A549 treated with dexamethasone at 1 μM for 4 hours (cell line): ENCODE results near the gene DNAJC9. TPM values are rescaled to one million over a fixed set of nuclear protein-coding genes. Genes with fewer than 3 reads are reported as not detected.

Experiments used
- total RNA-seq: library from RNA; stranded (reverse); fragments of 200-300 nt; extraction: Qiagen RNA extraction; gene quantifications from 5 replicates; pipeline ENCODE4 v1.2.3, GENCODE V29; 2022

DNAJC9 gene, protein sequence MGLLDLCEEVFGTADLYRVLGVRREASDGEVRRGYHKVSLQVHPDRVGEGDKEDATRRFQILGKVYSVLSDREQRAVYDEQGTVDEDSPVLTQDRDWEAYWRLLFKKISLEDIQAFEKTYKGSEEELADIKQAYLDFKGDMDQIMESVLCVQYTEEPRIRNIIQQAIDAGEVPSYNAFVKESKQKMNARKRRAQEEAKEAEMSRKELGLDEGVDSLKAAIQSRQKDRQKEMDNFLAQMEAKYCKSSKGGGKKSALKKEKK
- total RNA-seq, result 45.4 to 50.9 TPM (median 46.3 TPM) in 5 replicates

DNA sequence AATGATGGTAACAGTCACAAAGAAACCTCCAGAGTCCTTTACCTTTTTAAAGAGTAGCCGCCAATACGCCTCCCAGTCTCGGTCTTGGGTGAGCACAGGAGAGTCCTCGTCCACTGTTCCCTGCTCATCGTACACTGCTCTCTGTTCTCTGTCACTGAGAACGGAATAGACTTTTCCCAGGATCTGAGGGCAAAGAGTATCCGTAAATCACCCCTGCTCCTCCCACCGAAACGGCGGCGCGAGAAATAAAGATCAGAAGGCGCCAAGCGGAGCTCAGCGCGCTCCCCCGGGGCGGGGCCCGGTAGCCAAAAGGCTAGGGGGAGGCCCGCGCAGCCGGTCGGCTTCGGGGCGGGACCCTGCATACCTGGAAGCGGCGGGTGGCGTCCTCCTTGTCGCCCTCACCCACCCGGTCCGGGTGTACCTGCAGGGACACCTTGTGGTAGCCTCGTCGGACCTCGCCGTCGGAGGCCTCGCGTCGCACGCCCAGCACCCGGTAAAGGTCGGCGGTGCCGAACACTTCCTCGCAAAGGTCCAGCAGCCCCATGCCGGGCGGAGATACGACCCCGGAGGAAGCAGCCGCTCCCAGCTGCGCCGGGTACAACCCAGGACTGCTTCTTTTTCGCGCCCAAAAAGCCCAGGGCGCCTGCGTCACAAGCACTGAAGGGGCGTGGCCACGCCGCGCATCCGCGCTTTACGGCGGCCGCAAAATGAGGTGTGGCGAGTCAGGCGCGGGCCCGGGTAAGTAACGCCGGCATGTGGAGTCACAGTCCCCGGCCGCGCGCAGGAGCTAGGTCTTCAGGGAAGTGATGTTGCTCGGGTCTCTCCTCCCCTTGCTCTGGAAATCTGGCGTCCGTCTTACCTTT, at the start of gene DNAJC9:
DNAJC9 (minus strand) TSS at position 610 of the 863 bp plus-strand sequence; CDS start at position 544, 66 bp downstream.

DNA sequence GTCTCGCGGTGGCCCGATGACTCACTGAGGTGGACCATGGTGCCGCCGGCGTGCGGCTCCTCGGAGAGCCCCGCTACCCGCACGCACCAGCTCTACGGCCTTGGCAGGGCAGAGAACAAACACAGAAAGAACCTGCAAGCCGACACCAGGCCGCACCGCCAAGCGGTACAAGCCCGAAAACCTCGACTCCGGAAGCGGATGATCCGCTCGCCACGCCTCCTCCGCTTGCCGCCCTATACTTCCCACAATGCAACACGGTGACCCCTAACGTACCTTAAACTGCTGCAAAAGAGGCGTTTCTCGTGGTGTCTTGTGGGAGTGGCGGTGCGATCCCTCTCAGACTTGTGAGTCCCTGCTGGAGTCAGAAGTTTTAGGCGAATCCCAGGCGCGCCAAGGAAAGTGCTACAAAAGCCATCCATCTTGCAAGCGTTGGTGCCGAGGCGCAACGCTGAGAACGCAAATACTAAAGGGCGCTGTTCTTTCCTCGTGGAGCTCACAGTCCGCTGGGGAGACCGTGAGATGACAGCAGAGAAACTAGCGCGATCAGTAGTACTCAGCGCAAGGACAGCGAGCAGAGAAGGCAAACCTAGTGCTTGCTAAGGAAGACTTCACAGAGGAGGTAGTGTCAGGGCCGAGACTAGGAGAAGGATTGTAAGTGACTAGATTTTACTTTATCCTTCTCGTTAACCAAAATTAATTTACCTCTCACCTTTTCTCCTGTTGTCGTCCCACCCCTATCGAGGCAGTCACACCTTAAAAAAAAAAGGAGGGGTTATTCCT, 5.6 kb upstream of the DNAJC9 start, which contains the start of gene MRPS16:
MRPS16 (minus strand) TSS at position 200 of the 780 bp plus-strand sequence; CDS start at position 38, 162 bp downstream.

Other genes starting within 250 kb of the DNAJC9 start
- 19.5 to 24.6 TPM (median 23.7 TPM) in 5 replicates for gene P4HA1, start 150.4 kb downstream of the DNAJC9 start, total RNA-seq
- gene NUDT13, start 136.8 kb downstream of the DNAJC9 start, total RNA-seq, result 2.4 to 3.7 TPM (median 2.7 TPM) in 5 replicates
- gene ECD, start 79.2 kb downstream of the DNAJC9 start, total RNA-seq, result 25.2 to 30.7 TPM (median 28.7 TPM) in 5 replicates
- 7.0 to 8.6 TPM (median 7.3 TPM) in 5 replicates for gene FAM149B1, start 79.1 kb downstream of the DNAJC9 start, total RNA-seq
- 131 to 163 TPM (median 160 TPM) in 5 replicates for gene MRPS16, start 5.4 kb upstream of the DNAJC9 start, total RNA-seq
- 0.08 to 0.20 TPM (median 0.14 TPM) in 5 replicates for gene CFAP70, start 111.6 kb upstream of the DNAJC9 start, total RNA-seq
- 108 to 114 TPM (median 109 TPM) in 5 replicates for gene ANXA7, start 166.8 kb upstream of the DNAJC9 start, total RNA-seq
- gene MSS51, start 186.3 kb upstream of the DNAJC9 start, total RNA-seq, result 0.26 to 0.57 TPM (median 0.38 TPM) in 5 replicates
- 16.2 to 18.3 TPM (median 16.9 TPM) in 5 replicates for gene PPP3CB, start 248.8 kb upstream of the DNAJC9 start, total RNA-seq